HG02884 (cell line): ENCODE data around the gene GRIK2.

ENCODE experiments used
- ATAC-seq: cut with Tn5 transposase; IDR thresholded peaks from one replicate; pipeline ENCODE4 v1.9.1; 2021; ENCODE audit warnings: mild to moderate bottlenecking, moderate library complexity; ENCODE audit not compliant: unreplicated experiment

Gene GRIK2

DNA sequence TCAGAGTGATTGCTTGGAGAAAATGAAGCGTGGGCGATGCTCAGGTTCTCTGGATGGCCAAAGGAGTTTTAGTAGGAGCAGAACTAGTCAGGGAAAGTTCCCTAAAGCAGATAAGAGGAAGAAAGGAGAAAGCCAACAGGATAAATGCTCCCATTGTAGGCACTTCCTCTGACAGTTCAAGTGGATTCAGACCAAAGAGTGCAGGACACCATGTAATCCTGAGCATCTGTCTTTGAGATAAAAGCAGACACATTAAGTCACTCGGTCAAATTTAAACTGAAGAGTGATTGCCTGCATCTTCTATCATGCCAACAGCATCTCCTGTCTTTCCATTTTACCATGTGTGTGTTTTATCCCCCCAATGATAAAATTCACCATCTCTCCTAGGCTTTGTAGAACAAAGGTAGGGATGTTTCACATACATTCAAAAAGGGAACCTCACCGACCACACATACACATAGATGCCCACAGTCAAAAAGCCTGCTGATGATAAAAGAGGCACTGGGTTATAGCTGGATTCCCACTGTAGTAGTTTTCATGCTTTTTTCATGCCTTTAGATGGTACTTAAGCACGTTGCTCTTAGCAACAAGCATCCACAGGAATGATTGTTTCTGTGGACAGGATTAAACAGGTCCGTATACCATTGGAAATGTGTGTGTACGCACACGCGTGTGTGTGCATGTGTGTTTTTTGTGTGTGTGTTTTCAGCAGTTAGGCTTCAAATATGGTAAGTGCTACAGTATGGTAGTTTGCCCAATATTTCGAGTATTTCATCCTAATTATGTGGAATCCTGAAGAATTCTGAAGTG is 7.0 kb downstream of the GRIK2 start:
- ATAC-seq: no peak

DNA sequence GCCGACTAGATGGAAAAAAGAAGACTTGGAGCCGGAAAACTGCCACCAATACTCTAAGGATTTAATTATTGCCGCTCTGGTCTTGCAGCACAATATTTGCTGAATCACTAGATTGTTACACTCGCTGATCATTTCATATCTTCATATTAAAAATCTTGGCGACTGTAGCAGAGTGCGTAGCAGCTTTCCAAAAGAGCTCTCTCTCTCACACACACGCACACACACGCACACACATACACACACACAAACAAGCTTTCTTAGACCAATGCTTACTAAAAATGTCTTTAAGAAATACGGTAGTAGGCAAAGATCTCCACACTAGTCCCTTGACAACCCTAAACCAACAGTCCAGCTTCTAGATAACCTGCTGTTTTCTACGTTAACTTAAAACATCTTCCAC is 7.7 kb downstream of the GRIK2 start:
- ATAC-seq: no peak

DNA sequence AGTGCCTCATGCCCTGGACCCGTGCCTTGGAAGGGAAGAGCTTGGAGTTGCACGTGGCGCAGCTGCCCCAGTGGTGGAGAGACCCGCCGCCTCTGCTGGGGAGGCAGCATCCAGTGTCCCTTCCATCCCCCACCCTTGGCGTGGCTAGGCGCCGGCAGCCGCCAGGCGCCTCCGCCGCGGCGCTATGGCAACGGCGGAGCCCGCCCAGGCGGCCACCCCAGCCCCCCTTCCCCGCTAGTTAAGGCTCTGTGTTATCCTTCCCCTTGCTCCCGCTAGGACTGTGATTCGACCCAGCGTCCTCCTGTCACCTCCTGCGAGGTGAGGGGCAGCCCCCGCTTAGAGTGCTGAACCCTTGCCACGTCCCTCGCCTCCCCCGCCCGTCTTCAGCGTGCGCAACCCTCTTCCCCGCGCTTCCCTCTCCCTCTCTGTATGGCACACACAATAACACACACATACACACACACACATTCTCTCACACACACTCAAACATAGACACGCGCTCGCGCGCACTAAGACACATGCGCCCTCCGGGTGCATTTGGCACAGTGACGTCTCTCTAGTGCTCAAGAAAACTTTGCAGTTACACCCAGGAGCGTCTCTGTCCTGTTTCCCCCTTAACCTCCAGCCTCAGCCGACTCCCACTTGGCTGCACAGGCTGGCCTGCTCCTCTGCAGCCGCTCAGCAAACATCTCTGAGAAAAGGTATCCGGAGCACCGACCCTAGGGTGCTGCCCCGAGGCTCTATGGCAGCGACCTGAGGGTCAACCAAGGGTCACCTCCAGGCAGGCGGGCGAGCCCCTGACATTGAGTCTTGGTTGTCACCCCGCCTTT is 8.5 kb downstream of the GRIK2 start:
- ATAC-seq: no peak

DNA sequence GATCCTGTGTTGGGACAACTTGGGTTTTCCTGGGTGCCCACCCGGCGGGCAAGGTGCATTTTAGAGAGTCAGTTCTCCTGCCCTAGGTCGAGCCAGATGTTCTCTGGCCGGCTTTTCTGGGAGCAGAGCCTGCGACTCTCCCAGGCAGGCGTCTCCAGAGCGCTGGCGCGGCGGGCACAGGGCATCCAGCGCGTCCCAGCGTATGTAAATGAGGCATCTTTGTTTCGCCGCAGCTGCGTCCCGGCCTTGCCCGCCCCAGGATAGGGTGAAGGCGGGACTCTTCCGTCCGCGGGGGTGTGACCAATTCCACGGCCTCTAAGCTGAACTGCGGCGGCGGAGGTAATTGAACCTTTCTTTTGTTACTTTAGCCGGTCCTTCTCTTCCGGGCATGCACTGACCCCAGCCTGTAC is 9.1 kb downstream of the GRIK2 start:
- ATAC-seq: no peak

GRCh38 chr6:101403216-101403945 is 9.9 kb downstream of the GRIK2 start:
- ATAC-seq: no peak

DNA sequence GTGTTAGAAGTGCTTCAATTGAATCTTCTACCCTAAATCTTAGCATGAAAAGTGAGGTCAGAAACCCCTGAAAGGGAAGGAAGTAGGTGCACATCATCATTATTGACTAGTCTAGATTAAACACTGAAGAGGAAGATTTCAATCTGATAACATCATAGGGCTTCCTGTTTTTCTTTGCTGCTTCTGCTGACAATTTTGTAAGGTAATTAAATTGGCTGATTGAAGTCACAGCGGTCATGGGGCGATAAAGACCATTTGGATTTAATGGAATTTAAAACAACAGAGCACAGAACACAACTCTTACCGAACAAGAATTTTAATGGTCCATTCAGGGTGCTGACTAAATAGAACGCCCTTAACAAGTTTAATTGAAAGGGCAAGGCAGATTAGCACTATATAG is 11.3 kb downstream of the GRIK2 start:
- no peak for ATAC-seq

GRCh38 chr6:101413773-101414172 is 20.3 kb downstream of the GRIK2 start:
- ATAC-seq: no peak

DNA sequence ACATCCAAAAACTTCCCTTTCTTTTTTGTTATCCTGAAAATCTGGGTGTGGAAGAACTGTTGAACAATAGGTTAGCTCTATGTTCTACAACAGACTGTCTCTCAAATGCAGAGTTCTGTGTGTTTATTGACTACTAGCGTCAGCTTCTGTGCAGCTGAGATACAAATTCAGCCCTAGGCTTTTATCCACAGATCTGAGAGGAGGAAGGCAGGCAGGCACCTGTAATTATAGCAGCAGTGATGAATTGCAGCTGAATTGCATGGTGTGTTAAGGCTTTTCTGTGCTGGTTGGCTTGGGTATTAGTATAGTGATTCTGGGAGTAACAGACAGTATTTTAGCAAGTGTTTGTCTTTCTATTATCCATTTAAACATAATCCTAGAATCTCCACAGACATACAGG is 24.4 kb downstream of the GRIK2 start:
- no peak for ATAC-seq

DNA sequence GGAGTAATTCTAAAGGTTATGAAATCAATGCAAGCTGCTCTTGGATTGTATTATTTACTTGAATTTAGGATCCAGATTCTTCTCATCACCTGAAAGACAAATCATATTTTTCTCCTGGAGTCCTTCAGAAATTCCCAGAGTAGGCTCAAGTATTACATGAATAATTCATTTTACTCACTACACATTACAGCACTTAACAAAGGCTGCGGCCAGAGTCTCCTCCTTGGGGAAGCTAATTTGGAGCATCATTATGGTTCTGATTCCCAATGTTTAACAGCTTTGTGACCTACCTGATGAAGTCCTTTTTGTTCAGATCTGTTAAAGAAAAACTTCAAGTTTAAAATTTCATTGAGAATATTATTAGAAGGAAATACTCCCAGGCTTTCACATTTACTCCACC is 28.7 kb downstream of the GRIK2 start:
- no peak for ATAC-seq

DNA sequence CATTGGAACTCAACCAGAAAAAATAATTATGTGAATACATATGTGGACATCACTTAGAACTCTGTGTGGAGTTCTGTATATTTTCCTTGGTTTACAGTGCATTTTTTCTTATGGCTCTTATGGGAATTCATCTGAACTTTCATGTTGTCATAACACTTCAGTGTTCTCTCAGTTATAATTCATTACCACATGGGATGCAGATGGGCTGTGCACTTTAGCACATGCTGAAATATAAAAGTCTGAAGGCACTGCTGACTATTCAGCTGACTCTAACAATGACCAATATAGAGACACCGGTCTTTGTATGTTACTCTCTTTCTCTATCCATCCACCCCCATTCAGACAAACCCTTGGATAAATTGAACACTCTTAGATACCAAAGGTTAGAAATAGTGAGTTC is 29.3 kb downstream of the GRIK2 start:
- ATAC-seq: no peak

- ATAC-seq: no peak
Measured at GRCh38 chr6:101429270-101429669, 35.8 kb downstream of the GRIK2 start.

DNA sequence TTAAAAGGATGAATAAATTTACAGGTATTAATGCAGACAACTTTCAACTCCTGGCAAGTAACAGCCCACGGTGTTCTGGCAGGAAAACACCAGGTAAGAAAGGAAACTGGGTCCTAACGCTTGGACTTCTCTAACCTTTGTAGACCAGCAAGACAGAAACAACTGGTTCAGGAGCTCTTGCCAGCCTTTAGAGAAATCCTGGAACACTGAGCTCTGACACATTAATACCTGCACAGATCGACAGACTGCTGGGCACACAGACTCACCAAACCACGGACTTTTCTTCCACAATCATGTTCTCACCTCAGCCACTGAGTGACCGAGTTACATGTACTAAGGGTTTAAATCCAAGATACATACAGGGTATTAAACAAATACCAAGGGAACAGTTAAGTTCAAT is 36.3 kb downstream of the GRIK2 start:
- ATAC-seq: no peak

DNA sequence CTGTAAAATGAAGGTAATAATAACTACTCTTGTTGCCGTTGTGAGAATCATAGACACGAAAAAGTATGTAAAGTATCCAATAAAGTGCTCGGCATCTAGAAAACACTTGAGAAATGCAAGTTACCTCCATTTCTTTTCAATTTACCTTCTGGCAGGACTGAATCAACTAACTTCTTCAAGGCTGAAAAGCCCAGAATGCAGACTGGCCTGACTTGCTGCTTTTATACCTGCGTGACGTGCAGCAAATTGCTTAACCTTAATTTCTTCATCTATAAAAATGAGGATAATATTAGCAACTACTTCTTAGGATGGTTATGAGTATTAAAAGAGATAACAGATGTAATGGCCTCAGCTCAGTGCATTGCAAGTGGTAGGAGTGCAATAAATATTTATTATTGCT is 39.6 kb downstream of the GRIK2 start:
- ATAC-seq: no peak

GRCh38 chr6:101434601-101435000 is 41.1 kb downstream of the GRIK2 start:
- no peak for ATAC-seq

- ATAC-seq: no peak
Measured at GRCh38 chr6:101435038-101435437, 41.5 kb downstream of the GRIK2 start.

DNA sequence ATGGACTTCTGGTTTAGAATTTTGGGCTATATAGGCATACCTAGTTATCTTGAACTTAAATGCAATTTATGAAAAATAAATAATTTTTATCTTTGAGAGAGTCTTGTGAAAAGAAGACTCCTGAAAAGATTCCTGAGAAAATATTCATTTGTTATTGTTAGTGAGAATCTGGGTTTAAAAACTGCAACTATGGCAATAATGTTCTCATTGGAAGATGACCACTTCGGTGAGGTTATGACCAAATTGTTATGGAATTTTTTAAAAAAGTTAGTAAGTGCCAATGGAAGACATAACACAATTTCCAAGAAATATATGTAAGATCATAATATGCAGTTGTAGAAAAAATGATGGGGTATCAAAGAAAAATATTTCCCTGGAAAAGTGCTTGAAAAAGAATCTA is 46.3 kb downstream of the GRIK2 start:
- ATAC-seq: no peak

GRCh38 chr6:101443315-101443714 is 49.8 kb downstream of the GRIK2 start:
- ATAC-seq: no peak

GRCh38 chr6:101444717-101445116 is 51.2 kb downstream of the GRIK2 start:
- no peak for ATAC-seq

DNA sequence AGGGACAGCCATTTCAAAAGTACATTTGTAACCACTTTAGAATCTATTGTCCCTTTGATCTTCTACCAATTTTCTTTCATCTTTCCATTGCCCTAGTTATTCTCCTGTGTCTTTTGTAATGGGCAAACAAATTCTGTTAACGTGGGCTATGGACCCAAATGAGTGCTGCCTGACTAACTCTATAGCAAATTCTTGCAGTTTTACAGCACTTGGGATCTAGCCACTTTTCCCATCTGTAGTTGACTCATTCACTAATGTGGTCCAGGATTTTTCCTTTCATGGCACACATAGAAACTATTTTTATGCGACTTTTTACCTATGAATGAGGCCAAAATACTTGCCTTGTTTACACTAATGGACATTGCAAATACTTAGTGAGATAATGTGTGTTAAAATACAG is 52.0 kb downstream of the GRIK2 start:
- no peak for ATAC-seq

DNA sequence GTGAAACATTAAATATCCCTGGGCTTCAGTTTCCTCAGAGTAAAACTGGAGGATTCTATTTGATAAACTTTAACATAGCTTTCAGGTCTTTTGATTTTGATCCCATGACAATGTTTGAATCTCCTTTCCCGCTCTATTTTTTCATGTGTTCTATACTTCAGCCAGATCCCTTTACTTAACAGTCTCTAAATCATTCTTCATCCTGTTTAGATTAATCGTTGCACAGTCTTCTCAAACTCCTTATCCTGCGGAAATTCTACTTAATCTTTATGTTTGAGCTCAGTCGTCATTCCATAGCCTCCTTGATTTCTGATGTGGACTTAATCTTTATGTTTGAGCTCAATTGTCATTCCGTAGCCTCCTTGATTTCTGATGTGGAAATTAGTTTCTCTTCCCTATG is 57.4 kb downstream of the GRIK2 start:
- no peak for ATAC-seq

- ATAC-seq: no peak
Measured at GRCh38 chr6:101451981-101452380, 58.5 kb downstream of the GRIK2 start.

DNA sequence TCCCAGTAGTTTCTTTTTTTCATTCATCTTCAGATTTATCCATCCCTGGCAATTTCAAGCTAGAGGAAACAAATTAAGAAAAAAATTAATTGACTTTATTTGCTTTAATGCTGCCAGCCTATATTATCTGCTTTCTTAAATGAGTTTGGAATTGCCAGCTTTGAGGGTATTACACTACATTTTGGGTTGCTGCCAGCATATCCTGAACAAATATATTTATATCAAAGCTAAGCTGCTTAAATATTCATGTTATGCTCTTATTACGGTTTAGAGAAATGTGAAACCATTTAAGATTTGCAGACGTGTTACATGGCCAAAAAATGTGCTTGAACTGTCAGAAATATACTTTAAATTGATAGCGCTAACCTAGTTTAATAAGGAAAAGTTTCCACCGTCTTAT is 59.7 kb downstream of the GRIK2 start:
- no peak for ATAC-seq
